HG02678 (cell line): ENCODE data around the gene ADAMTS14.

Source experiments
- ATAC-seq: cut with Tn5 transposase; IDR thresholded peaks from one replicate; pipeline ENCODE4 v1.9.1; 2021; ENCODE audit warnings: mild to moderate bottlenecking, moderate library complexity; ENCODE audit not compliant: unreplicated experiment

Gene ADAMTS14

DNA sequence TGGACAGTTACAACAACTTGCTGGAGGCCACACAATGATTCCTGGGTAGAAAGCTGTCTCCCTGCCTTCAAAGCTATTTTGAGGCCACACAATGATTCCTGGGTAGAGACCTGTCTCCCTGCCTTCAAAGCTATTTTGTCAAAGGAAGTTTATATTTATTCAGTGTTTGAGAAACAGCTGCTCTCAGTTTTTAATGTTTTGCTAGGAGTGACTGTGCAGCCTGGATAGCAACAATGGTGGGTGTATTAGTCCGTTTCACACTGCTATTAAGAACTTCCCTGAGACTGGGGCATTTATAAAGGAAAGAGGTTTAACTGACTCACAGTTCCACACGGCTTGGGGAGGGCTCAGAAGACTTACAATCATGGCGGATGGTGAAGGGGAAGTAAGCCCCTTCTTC, 139.6 kb downstream of the ADAMTS14 start:
- ATAC-seq: no peak
